Fibroblast of skin of left biceps (primary cell): ENCODE measurements around the gene SGPL1.
"Not testable (repeated sequence)": the region's sequence is repeated elsewhere in the genome, so short reads cannot be mapped to it uniquely, and the experiment has no call there.

ENCODE experiments used
- DNase-seq, 2 experiments: peaks; one replicate each; pipeline ENCODE4 v3.0.0-alpha.2; 2013; ENCODE audit warnings: low read depth in 2 of 2

SGPL1 gene, protein sequence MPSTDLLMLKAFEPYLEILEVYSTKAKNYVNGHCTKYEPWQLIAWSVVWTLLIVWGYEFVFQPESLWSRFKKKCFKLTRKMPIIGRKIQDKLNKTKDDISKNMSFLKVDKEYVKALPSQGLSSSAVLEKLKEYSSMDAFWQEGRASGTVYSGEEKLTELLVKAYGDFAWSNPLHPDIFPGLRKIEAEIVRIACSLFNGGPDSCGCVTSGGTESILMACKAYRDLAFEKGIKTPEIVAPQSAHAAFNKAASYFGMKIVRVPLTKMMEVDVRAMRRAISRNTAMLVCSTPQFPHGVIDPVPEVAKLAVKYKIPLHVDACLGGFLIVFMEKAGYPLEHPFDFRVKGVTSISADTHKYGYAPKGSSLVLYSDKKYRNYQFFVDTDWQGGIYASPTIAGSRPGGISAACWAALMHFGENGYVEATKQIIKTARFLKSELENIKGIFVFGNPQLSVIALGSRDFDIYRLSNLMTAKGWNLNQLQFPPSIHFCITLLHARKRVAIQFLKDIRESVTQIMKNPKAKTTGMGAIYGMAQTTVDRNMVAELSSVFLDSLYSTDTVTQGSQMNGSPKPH

DNA sequence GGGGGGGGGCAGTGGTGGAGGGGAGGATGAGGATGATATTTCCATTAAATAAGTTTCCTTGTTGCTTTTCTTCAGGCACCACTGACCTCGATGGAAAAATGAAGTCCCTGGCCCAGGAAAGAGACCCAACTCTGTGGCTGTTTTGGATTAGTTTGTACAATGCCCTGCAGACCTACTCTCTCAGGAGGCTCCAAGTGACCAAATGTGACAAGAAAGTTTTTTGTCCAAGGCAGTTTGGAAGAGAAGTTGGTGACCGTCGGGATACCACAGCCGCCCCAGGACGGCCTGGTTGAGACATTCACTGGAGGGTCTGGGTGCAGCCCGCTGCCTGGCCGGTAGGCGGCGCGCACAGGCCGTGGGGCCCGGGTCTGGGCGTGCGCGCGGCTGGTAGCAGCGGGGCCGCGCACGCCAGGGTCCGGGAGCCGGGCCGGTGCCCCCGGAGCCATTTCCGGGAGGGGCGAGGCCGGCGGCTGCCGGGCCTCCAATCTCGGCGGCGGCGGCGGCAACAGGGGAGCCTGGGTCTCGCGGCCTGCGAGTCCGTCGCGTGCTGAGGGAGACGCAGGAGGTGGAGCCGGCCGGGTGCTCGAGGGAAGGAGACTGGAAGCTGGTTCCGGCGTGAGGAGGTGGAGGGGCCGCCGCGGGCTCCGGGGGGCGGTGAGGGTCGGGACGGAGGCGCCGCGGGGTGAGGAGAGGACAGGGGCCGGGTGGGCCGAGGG lies at the start of gene SGPL1:
Gene SGPL1, plus strand, starts transcription at position 445 of the 716 bp plus-strand sequence. CDS start 906 bp downstream, outside the sequence.
- DNase-seq, result peak; percentile 46 to 56

DNA sequence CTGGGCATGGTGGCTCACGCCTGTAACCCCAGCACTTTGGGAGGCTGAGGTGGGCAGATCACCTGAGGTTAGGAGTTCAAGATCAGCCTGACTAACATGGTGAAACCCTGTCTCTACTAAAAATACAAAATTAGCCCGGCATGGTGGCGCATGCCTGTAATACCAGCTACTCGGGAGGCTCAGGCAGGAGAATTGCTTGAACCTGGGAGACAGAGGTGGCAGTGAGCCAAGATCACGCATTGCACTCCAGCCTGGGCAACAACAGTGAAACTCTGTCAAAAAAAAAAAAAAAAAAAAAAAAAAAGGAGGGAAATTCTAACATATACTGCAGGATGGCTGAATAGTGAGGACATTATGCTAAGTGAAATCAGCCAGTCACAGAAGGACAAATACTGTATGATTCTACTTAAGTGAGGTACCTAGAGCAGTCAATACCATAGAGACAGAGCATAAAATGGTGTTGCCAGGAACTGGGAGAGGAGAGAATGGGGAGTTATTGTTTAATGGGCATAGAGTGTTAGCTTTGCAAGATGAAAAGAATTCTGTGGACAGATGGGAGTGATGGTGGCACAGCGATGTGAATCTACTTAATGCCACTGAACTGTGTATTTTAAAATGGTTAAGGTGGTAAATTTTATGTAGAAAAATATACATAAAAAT lies 47.6 kb upstream of the SGPL1 start:
- DNase-seq, result not testable (repeated sequence)

DNA sequence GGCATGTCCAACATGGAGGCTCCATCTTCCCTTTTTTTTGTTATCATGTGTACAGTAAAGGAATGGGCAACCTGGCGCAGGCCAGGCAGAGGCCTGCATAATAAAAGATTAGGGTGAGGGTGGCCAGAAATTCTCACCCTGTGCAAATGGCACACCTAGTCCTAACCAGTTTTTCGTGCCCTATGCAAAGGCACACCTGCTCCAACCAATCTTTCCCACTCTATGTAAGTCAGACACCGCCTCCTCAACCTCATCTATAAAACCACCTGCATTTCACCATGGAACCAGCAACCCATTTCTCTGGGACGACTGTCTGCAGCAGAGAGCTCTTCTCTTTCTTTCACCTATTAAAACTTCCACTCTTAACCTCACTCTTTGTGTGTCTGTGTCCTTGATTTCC lies 46.6 kb upstream of the SGPL1 start:
- no peak for DNase-seq

DNA sequence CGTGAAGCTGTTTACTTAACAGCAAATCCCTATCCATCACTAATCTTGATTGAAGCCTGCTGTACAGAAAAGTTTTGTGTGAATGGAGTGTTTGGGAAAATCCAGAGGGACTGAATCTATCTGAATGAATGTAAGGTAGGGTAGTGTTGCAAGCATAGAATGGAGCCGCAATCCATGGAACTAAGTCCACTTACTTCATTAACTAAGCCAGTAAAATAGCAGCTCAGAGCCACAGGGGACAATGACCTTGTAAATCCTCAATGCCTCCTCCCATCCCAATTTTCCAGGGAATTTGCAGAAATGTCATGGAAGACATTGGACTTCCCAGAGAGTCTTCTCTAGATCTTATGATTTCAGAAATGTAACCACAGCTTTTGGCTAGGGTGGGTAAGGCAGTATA lies 45.7 kb upstream of the SGPL1 start:
- no peak for DNase-seq

DNA sequence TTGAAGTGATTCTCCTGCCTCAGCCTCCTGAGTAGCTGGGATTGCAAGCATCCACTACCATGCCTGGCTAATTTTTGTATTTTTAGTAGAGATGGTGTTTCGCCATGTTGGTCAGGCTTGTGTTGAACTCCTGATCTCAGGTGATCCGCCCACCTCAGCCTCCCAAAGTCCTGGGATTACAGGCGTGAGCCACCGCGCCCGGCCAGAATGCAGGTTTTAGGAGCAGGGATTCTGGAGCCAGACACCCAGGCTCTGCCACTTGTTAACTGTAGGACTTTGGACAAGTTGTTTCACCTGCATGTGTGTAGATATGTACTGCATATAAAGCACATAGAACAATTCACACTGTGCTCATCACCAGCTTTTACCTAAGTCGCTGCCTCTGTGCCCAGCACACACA lies 45.2 kb upstream of the SGPL1 start:
- not testable (repeated sequence) for DNase-seq

DNA sequence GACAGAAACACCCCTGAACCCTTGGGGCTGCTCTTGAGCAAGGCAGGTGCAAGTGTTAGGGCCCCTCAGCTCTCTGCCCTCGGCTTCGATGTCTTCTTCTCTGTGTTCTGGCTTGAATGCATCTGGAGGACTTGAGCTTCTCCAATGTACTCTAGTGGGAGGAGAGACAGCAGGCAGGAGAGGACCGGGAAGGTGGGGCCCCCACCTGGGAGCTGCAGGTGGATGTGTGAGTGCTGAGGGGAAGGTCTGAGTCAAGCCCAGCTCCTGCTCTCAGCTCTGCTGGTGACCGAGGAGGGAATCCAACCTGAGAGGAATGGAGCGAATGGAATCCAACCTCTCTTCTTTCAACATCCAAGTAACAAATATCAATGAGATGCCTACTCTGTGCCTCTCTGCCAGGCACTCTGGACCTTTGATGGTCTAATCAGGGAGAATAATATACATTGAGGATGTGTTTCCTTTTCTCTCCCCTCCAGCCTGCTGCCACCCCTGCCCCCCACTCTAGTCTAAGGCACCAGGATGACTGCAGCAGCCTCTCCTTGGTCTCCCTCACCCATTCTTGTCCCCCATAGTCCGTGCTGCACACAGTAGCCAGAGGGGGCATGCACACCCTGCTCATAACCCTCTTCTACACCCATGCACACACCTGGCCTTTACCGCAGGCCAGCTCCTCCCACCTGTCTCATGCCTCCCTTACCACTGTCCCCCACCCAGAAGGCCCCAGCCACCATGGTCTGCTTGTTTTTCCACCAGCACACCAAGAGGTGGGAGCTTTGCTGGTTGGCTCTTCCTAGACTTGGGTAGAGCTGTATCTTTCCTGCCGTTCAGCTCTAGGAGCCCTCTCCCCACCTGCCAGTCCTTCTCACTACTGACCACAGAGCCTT lies 44.2 kb upstream of the SGPL1 start:
- no peak for DNase-seq

DNA sequence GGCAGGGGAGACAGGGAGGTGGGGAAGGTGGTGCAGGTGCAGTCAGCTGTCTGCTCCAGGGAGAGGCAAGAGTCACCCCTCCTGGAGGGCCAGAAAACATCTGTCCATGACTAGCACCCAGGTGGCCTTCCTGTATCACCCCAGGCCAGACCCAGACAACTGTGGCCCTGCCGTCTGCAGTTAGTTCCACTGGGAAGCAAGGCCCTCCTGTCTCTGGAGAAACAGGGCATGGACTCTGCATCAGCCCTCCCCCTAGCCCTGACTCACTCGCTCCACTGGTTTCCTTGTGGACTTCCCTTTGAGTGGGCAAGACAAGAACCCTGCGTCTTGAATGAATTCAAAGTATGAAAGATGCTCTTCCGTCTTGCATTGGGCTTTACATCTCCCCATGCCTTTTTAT lies 43.1 kb upstream of the SGPL1 start:
- no peak for DNase-seq

DNA sequence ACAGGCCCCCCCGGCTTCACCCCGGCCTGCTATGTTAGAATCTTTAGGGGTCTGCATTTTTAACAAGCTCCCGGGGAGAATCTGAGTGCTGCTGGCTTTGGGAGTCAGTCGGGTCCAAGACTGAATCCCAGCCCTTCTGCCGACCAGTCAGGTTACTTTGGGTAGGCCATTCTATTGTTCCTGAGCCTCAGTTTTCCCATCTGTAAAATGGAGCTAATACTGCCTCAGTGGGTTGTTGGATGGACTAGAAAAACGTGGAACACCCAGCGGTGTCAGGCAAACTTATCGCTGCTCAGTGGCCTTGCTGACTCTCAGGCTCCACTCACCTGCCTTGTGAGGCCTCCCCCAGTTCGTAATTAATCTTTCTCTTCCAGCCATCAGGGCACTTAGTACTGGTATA lies 42.3 kb upstream of the SGPL1 start:
- DNase-seq, result no peak

DNA sequence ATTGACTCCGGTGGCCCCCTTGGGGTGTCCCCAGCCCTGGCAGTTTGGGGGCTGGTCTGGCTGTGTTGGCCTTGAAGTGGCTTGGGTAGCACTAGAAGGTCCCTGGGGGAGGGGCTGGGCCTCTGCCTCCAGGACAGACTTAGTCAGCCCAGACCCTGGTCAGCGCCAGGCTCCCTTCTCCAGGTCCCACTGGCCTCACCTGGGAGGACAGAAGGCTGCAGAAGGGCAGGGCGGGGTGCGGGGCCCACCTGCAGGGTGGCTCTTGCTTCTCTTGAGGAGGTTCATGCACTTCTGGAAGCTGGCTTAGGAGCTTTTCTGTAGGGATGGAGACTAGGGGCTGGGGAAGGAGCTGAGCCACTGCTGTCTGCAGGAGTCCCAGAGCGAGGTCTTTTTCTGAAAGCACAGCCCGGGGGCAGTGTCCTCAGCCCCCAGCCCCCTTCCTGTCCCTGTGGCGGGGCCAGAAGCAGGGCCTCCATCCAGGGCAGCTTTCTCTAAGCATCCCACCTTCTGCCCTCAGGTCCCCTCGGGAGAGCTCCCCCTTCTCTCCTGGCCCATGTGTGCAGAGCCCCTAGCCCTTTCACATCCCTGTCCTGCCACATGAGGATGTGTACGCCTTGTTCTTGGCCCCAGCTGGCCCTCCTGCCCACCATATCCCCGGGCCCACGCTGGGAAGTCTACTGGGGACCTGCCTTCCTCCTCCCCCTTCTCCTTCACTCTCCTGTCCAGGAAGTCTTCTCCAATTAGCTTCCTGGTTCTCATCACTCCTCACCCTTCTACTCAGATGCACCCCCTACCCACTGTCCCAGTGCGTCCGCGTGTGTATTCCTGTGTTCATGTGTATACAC lies 41.6 kb upstream of the SGPL1 start:
- DNase-seq, result no peak

DNA sequence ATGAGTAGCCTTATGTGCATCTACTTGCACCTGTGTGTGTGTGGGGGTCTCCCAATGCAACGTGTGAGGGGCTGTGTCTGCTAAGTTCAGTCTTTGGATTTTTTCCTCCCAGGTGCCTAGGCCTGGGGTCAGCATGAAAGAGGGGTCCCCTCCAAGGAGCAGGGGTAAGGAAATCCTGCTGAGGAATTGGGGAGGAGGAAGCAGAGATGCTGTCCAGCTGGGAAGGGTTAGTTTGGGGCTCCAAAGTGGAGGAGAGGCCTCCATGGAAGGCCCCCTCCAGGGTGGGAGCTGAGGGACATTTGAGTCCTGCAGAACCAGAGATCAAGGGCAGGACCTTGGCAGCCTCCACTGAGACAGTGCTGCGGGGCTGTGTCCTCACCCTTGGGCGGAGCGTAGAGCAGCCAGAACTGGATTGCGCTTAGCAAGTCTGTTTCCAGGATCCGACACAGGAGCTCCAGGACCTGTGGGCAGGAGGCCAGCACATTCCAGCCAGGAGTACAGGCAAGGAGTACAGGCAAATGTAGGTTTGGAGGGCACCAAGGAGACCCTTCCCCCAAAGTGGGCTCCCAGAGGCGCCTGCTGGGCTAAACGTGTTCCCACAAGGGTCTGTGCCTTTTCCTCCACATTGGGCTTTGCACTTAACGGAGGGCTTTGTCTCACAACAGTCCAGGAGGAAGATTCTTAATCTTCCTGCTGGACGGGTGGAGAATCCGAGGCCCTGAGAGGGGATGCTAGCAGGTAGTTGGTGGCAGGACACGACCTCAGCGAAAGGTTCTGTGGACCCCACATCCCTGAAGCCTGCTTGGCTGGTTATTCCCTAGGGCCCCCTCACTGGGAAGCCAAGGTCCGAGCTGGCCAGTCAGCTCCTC lies 40.7 kb upstream of the SGPL1 start:
- no peak for DNase-seq

DNA sequence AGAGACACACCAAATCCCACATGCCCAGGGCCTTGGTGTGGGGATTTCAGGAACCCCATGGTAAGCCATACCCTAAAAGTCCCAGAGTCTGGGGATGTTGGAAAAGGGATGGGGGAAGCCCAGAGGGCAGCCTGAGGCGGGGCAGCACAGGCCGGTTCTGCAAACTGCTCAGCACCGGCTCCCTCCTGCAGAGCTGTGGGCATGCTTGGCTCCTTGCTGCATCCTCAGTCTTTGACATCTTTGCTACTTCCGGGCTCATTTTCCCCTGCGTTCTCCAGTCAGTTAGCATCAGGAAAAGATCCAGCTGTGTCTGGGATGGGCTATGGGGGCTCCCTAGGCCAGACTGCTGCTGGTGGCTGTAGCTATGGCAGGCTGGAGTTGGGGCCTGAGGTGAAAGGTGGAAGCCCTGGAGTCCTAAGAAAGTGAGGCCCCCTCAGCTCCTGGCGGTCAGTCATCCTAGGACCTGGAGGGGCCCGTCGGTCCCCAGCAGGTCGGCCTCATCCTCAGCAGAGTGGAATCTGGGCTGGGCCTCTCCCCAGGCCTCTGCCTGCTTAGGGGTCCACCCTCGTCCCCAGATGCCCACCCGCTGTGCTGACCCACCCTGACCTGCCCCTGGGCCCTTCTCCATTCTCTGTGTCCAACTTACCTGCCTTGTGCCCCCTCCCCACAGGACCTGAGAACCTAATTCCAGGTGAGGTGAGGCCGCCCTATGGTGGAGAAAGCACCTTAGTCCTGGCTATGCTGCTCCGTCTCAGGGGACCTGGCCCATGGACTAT lies 39.9 kb upstream of the SGPL1 start:
- no peak for DNase-seq

DNA sequence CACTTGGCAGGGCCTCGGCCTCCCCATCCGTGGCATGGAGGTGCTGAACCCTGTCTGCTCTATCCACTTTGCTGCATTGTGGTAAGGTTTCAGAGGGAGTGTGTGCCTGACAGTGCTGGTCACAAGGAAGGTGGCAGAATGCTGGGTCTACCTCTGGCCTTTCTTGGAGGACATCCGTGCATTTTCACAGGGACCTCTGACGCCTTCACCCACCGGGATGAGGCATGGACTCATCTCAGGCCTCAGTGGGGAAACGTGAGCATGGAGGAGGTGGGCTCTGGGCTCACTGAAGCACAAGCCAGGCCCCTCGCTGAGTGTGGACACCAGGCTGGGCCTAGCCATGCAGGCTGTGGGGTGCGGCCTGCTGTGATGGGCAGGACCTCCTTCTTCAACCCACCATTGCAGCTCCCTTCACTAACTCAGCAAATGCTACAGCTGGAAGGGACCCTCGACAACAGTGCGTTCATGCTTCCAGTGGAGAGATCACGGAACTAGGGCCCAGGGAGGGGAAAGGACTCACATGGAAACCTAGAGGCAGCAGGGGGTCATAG lies 39.2 kb upstream of the SGPL1 start:
- DNase-seq, result no peak

DNA sequence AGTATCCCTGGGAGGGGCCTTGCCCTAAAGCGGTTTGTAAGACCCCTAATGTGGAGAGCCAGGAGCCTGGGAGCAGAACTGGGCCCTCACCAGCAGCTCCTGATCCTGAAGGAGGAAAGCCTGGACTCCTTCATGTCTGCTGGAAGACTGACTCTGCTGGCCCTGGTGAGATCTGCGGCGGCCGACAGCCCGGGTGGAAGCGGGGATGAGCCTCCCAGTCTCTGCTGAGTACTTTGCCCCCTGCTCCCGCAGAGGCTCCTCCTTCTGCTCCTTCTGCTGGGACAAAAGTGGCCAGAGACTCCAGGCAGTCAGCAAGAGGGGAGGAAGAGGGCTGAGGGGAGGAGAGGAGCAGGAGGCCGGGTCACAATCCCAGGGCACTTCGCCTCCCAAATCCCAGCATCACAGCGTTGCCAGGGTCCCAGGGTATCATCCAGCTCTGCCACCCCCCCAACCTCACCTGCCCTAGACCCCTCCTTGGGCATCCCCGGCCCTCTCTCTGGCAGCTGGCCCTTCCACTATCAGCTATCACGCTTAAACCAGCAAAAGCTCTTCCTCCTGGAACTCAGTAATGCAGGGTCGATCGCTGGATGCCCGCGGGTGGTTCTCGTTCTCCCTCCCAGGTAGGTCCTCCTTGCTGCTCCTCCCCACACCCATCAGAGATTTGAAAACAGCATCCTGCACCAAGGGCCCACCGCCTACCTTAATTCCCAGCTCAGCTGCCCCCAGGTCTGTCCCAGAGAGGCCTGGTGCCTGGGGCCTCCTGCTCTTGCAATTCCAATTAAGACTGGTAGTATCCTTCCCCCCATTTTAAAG lies 38.5 kb upstream of the SGPL1 start:
- no peak for DNase-seq

DNA sequence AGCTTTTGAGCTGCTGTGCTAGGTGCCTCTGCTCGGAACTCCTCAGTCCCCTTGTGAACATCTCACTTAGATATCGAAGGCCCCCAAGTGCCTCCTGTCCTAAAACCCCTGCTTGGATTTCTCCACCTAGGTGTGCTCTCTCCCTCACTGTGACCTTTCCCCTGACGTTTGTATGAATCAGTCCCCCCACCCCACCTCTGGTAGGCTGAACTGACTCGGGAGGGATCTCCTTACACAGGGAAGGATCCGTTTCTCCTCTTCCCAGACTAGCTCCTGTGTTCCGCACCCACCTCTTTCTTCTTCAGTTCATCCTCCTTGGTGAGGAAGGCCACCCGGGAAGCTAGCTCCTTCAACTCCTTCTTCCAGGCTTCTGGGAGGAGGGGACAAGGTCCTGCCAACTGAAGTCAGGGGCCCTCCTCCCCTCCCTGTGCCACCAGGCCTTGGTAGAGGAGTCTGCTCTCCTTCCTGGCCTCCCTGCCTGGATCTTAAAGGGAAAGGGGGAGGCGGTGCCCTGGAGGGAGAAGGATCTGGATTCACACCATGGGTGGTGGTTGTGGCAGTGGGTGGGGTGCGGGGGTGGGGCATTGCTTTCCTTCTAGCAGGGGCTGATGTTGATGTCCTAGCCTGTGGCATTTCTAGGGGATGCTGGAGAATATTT lies 37.4 kb upstream of the SGPL1 start:
- no peak for DNase-seq

DNA sequence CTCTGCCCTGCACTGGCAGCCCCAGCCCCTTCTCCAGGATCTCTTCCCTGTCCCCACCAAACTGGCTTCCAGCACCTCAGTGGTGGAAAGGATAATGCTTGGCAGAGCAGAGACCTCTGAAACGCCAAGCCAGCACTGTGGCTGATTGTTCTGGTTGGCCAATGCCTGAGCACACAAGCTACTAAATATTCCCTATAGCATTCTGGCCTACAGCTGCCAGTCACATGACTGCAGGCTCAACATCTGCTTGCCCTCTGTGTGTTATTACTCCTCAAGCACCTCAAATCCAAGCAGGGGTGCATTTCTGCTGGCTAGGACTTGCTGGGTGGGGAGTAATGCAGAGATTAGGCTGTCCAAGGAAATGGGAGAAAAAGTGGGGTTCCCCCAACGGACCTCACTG lies 36.7 kb upstream of the SGPL1 start:
- DNase-seq, result no peak

DNA sequence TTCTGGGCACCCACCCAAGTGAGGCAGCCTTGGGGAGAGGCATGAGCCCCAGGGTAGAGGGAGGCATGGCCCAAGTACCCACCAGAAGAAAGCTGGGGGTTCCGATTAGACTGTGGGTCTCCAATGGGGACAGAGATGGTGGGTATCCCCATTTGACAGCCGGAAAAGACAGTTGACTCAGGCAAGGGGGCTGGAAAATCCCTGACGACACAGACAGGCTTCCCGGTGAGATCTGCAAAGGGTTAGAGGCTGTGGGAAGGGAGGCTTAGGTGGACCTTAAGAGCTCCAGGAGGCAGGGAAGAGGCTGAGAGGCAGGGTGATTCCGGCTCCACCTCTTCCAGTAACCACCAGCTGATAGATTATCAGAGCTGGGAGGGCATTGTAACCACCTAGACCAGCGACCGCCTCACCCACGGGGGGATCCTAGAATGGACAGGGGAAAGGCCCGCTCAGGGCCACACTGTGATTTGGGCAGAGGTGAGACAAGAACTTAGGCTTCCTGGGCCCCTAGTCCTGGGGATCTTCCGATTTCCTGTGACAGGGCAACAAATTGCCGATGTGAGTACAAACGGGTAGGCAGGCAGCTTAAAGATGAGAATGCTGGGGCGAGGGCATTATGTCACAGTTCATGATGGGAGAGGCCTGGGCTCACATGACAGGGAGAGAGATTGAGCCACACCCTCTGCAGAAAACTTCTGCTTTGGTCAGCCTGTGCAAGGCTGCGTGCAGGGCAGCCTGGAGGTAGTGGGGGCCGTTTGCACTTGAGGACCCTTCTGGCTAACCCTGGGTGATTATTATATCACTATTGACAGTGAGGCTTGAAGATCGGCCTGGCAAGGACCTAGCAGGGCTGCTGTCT lies 36.0 kb upstream of the SGPL1 start:
- DNase-seq, result no peak
